A673 (cell line): ENCODE measurements around the gene DDHD1. TPM values are rescaled to one million over a fixed set of nuclear protein-coding genes. Genes with fewer than 3 reads are reported as not detected.

Experiments
- BruUV-seq: library from RNA; stranded (reverse); fragments of 400-500 nt; replicated peaks from 2 replicates; lab custom pipeline; 2021; lab: Mats Ljungman, UMichigan
- CTCF ChIA-PET: fragments of 300-600 bp; sonication (Branson Sonifier 250); formaldehyde crosslinking; loops from one replicate; lab custom pipeline; 2022; ENCODE audit warnings: antibody characterized with exemption; lab: Charles Lee
- POLR2A ChIA-PET: fragments of 300-600 bp; sonication (Branson Sonifier 250); formaldehyde crosslinking; loops from one replicate; lab custom pipeline; 2022; ENCODE audit warnings: antibody characterized with exemption; ENCODE audit not compliant: low non-redundant PET; lab: Charles Lee
- DNase-seq: peaks from one replicate; pipeline ENCODE4 v3.0.0-alpha.2; 2015; ENCODE audit warnings: low spot score
- H3K27ac ChIP-seq: fragments of 200-600 bp; sonication (generic); 2 replicates; pipeline ENCODE4 v1.5.1; 2016; ENCODE audit warnings: mixed run types, low read depth, mild to moderate bottlenecking, mixed read lengths, antibody characterized with exemption, low read length; ENCODE audit not compliant: poor library complexity, severe bottlenecking
- H3K27me3 ChIP-seq: fragments of 200-600 bp; sonication (generic); replicated peaks from 2 replicates; pipeline ENCODE4 v1.6.1; 2017; ENCODE audit warnings: mixed run types, low read depth, mild to moderate bottlenecking, mixed read lengths, antibody characterized with exemption, low read length; ENCODE audit not compliant: insufficient read depth, poor library complexity
- H3K36me3 ChIP-seq: fragments of 200-600 bp; sonication (generic); 2 replicates; pipeline ENCODE4 v1.6.1; 2016; ENCODE audit warnings: mixed run types, mild to moderate bottlenecking, mixed read lengths, antibody characterized with exemption, low read length; ENCODE audit not compliant: insufficient read depth, poor library complexity, severe bottlenecking
- H3K4me1 ChIP-seq: fragments of 200-600 bp; sonication (generic); 2 replicates; pipeline ENCODE4 v1.6.1; 2017; ENCODE audit warnings: mixed run types, mild to moderate bottlenecking, mixed read lengths, antibody characterized with exemption, low read length; ENCODE audit not compliant: insufficient read depth, poor library complexity, severe bottlenecking
- H3K4me3 ChIP-seq: fragments of 200-600 bp; sonication (generic); 2 replicates; pipeline ENCODE4 v1.5.1; 2016; ENCODE audit warnings: low read depth, mixed run types, mild to moderate bottlenecking, mixed read lengths, low read length; ENCODE audit not compliant: poor library complexity, severe bottlenecking
- H3K9me3 ChIP-seq: fragments of 200-600 bp; sonication (generic); 2 replicates; pipeline ENCODE4 v1.6.1; 2016; ENCODE audit warnings: mixed run types, low read depth, mild to moderate bottlenecking, mixed read lengths, antibody characterized with exemption, low read length; ENCODE audit not compliant: poor library complexity, severe bottlenecking
- EZH2 ChIP-seq: fragments of 200-600 bp; sonication (generic); IDR thresholded peaks from 2 replicates; pipeline ENCODE4 v1.6.1; 2017; ENCODE audit warnings: borderline replicate concordance, low read depth, mild to moderate bottlenecking, mixed read lengths, antibody characterized with exemption, low read length; ENCODE audit not compliant: poor library complexity, severe bottlenecking
- intact Hi-C: fragments of 100-400 bp; cut with micrococcal nuclease; formaldehyde crosslinking; loops from one replicate; pipeline ENCODE4 v1.10.0; 2022; ENCODE audit not compliant: unreplicated experiment
- total RNA-seq: library from RNA; stranded (reverse); gene quantifications from 2 replicates; pipeline ENCODE4 v1.2.3, GENCODE V29; 2021
- TF ChIP-seq, protein P1 (sequence below): fragments of 300-800, 200-600 bp; sonication (generic); conservative IDR thresholded peaks from 2 replicates; pipeline ENCODE4 v1.5.1; 2017; ENCODE audit warnings: low read depth, mild to moderate bottlenecking, antibody characterized with exemption, low read length, moderate library complexity, mixed read lengths

The DDHD1 gene
- total RNA-seq, 1 experiment from 2014 or later, result 21.9 TPM

DNA sequence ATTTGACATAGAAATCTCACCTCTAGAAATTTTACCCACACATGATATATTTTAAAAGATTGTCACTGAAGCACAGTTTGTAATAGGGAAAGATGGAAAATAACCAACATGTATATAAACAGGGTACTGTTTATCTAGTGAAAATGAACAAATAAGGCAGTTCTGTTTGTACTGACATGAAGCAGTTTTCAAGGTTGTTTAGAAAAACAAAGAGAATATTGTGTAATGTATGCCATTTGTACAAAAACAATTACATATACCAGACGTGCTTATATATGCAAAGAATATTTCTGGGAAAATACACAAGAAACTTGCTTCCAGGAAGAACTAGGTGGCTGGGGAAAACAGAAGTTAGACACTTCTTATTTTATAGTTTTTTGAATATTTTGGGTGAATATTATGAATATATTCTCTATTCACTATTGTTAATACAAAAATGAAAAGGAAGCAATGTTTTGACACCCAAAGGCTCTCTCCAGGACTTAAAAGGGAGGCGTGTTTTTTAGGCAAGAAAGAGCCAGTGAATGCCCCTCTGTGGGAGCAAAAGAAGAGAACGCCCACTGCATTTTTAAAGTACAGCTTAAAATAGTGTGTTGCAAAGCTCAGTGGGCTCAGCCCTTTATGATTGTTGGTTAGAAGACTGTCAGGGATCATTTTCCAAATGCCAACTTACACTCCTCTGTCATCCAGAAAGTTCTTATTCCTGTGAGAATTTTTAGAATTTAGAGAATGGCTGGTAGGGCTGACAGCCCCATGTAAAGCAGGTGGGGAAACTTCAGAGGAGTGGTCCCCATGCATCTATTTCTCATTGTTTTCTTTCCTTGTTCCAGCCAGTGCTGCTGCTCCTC is 142.7 kb downstream of the DDHD1 start:
- H3K27me3 ChIP-seq, result no peaks in the 10 kb centered on the region
- DNase-seq, result no peak
- intact Hi-C loops, result no loop called here
- H3K9me3 ChIP-seq, result no peaks in the 10 kb centered on the region
- no TSS peak for BruUV-seq
- H3K36me3 ChIP-seq, result no peaks in the 10 kb centered on the region
- ChIA-PET POLR2A (no interaction called here), CTCF (no interaction called here)
- H3K4me1 ChIP-seq, result peaks cover 6% of the 10 kb centered on the region
- TF ChIP-seq EZH2, result no peak
- TF ChIP-seq, protein P1, sequence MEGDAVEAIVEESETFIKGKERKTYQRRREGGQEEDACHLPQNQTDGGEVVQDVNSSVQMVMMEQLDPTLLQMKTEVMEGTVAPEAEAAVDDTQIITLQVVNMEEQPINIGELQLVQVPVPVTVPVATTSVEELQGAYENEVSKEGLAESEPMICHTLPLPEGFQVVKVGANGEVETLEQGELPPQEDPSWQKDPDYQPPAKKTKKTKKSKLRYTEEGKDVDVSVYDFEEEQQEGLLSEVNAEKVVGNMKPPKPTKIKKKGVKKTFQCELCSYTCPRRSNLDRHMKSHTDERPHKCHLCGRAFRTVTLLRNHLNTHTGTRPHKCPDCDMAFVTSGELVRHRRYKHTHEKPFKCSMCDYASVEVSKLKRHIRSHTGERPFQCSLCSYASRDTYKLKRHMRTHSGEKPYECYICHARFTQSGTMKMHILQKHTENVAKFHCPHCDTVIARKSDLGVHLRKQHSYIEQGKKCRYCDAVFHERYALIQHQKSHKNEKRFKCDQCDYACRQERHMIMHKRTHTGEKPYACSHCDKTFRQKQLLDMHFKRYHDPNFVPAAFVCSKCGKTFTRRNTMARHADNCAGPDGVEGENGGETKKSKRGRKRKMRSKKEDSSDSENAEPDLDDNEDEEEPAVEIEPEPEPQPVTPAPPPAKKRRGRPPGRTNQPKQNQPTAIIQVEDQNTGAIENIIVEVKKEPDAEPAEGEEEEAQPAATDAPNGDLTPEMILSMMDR, result no peak
- H3K27ac ChIP-seq, result no peak overlapping the region
- H3K4me3 ChIP-seq, result no peak overlapping the region

- no peaks in the 10 kb centered on the region for H3K27me3 ChIP-seq
- H3K9me3 ChIP-seq, result no peaks in the 10 kb centered on the region
- ChIA-PET POLR2A (no interaction called here), CTCF (no interaction called here)
- BruUV-seq, result no TSS peak
- intact Hi-C loops, result no loop called here
- DNase-seq, result no peak
- H3K27ac ChIP-seq, result no peak overlapping the region
- TF ChIP-seq, protein P1, result no peak
- H3K36me3 ChIP-seq, result no peaks in the 10 kb centered on the region
- no peak overlapping the region for H3K4me3 ChIP-seq
- H3K4me1 ChIP-seq, result peaks cover 6% of the 10 kb centered on the region
These were observed 146.1 kb downstream of the DDHD1 start for GRCh38 chr14:53006931-53007562.

- Histone ChIP-seq H3K4me3 (no peak overlapping the region), H3K27ac (no peak overlapping the region), H3K36me3 (no peaks in the 10 kb centered on the region), H3K27me3 (no peaks in the 10 kb centered on the region), H3K4me1 (no peaks in the 10 kb centered on the region), H3K9me3 (no peaks in the 10 kb centered on the region)
- intact Hi-C loops, result no loop called here
- no peak for DNase-seq
- no TSS peak for BruUV-seq
- CTCF ChIA-PET, result no interaction called here
- no peak for TF ChIP-seq EZH2
- TF ChIP-seq, protein P1, result no peak
- POLR2A ChIA-PET, result no interaction called here
These were observed 148.1 kb downstream of the DDHD1 start for GRCh38 chr14:53004976-53005375.
